Smooth muscle cell (in vitro differentiated cells): ENCODE measurements around the gene TBC1D22A. TPM values are rescaled to one million over a fixed set of nuclear protein-coding genes. Genes with fewer than 3 reads are reported as not detected.

Experiments used
- DNase-seq: peaks from one replicate; lab custom pipeline; 2025; ENCODE audit not compliant: unreplicated experiment; lab: John Stamatoyannopoulos, UW
- H2AFZ ChIP-seq: fragments of 200-600 bp; sonication (generic); 2 replicates; pipeline ENCODE4 v1.6.0; 2016; ENCODE audit warnings: antibody characterized with exemption, low read depth, mild to moderate bottlenecking
- H3F3A ChIP-seq: fragments of 200-600 bp; sonication (generic); 2 replicates; pipeline ENCODE4 v1.6.0; 2017; ENCODE audit warnings: antibody characterized with exemption, low read depth
- H3K27ac ChIP-seq: fragments of 200-600 bp; sonication (generic); 2 replicates; pipeline ENCODE4 v1.5.1; 2016; ENCODE audit warnings: low read depth, mild to moderate bottlenecking
- H3K27me3 ChIP-seq: fragments of 200-600 bp; sonication (generic); 2 replicates; pipeline ENCODE4 v1.6.1; 2016; ENCODE audit warnings: low read depth, mild to moderate bottlenecking
- H3K36me3 ChIP-seq: fragments of 200-600 bp; sonication (generic); 2 replicates; pipeline ENCODE4 v1.5.1; 2016; ENCODE audit warnings: low read depth
- H3K4me1 ChIP-seq: fragments of 200-600 bp; sonication (generic); 2 replicates; pipeline ENCODE4 v1.5.1; 2016; ENCODE audit warnings: low read depth
- H3K4me2 ChIP-seq: fragments of 200-600 bp; sonication (generic); 2 replicates; pipeline ENCODE4 v1.6.0; 2016; ENCODE audit warnings: mild to moderate bottlenecking
- H3K4me3 ChIP-seq: fragments of 200-600 bp; sonication (generic); 2 replicates; pipeline ENCODE4 v1.5.1; 2016; ENCODE audit warnings: mild to moderate bottlenecking
- H3K79me2 ChIP-seq: fragments of 200-600 bp; sonication (generic); 2 replicates; pipeline ENCODE4 v1.6.0; 2016; ENCODE audit warnings: low read depth, mild to moderate bottlenecking
- H3K9ac ChIP-seq: fragments of 200-600 bp; sonication (generic); 2 replicates; pipeline ENCODE4 v1.6.0; 2016; ENCODE audit warnings: low read depth
- H3K9me3 ChIP-seq: fragments of 200-600 bp; sonication (generic); replicated peaks from 2 replicates; pipeline ENCODE4 v1.5.1; 2016; ENCODE audit warnings: low read depth
- H4K20me1 ChIP-seq: fragments of 200-600 bp; sonication (generic); 2 replicates; pipeline ENCODE4 v1.6.0; 2016; ENCODE audit warnings: low read depth
- CTCF ChIP-seq: fragments of 200-600 bp; sonication (generic); IDR thresholded peaks from 2 replicates; pipeline ENCODE4 v1.5.1; 2017; ENCODE audit warnings: borderline replicate concordance, mild to moderate bottlenecking, antibody characterized with exemption; ENCODE audit not compliant: insufficient read depth, poor library complexity, severe bottlenecking
- WGBS: methylation state at CpG from one replicate; pipeline ENCODE4 v1.1.7; 2016; ENCODE audit warnings: low lambda C conversion rate; 5-methylcytosine and 5-hydroxymethylcytosine counted together
- polyA plus RNA-seq: library from polyadenylated mRNA; unstranded; fragments of >200 nt; fragmentation: Nextera tagmentation; extraction: Ambion mirVana; gene quantifications from 2 replicates; pipeline ENCODE4 v1.2.1, GENCODE V29; 2016
- total RNA-seq: library from RNA; depleted of rRNA; stranded (reverse); fragments of >200 nt; gene quantifications from 2 replicates; pipeline ENCODE4 v1.2.3, GENCODE V29; 2014

Gene TBC1D22A
- total and polyA plus RNA-seq, 2 experiments from 2014 or later, result 12.5 to 14.4 TPM

GRCh38 chr22:46895753-46896152 lies 133.3 kb downstream of the TBC1D22A start:
- Histone ChIP-seq H3K4me2 (no peak overlapping the region), H4K20me1 (peaks cover 52% of the 10 kb centered on the region), H3K4me3 (no peak overlapping the region), H3F3A (no peaks in the 10 kb centered on the region), H3K79me2 (no peaks in the 10 kb centered on the region), H3K36me3 (peaks cover 4% of the 10 kb centered on the region), H3K27me3 (no peaks in the 10 kb centered on the region), H3K4me1 (no peaks in the 10 kb centered on the region), H2AFZ (no peak overlapping the region), H3K9ac (no peak overlapping the region), H3K9me3 (no peaks in the 10 kb centered on the region), H3K27ac (no peak overlapping the region)
- TF ChIP-seq CTCF, result no peak
- DNase-seq, result no peak
- WGBS, result 95% methylated on average over 11 of the region's 11 CpGs

GRCh38 chr22:46896166-46896565 lies 133.7 kb downstream of the TBC1D22A start:
- H3K27ac ChIP-seq, result no peak overlapping the region
- no peaks in the 10 kb centered on the region for H3F3A ChIP-seq
- no peaks in the 10 kb centered on the region for H3K79me2 ChIP-seq
- no peak for DNase-seq
- H3K4me1 ChIP-seq, result no peaks in the 10 kb centered on the region
- WGBS, result 94% methylated on average over 4 of the region's 4 CpGs
- no peak for TF ChIP-seq CTCF
- H3K9ac ChIP-seq, result no peak overlapping the region
- H2AFZ ChIP-seq, result no peak overlapping the region
- no peak overlapping the region for H3K4me3 ChIP-seq
- peaks cover 52% of the 10 kb centered on the region for H4K20me1 ChIP-seq
- no peaks in the 10 kb centered on the region for H3K9me3 ChIP-seq
- peaks cover 4% of the 10 kb centered on the region for H3K36me3 ChIP-seq
- no peak overlapping the region for H3K4me2 ChIP-seq
- no peaks in the 10 kb centered on the region for H3K27me3 ChIP-seq

GRCh38 chr22:46896568-46897245 lies 134.3 kb downstream of the TBC1D22A start:
- DNase-seq, result no peak
- no peaks in the 10 kb centered on the region for H3K79me2 ChIP-seq
- no peak overlapping the region for H3K4me3 ChIP-seq

More at GRCh38 chr22:46896568-46897245, 134.3 kb downstream of the TBC1D22A start:
- Histone ChIP-seq H2AFZ (no peak overlapping the region), H3K9ac (no peak overlapping the region), H3K4me1 (no peaks in the 10 kb centered on the region), H3K27ac (no peak overlapping the region), H3K27me3 (no peaks in the 10 kb centered on the region), H3K36me3 (peaks cover 4% of the 10 kb centered on the region), H3K9me3 (no peaks in the 10 kb centered on the region), H3F3A (no peaks in the 10 kb centered on the region), H3K4me2 (no peak overlapping the region), H4K20me1 (peaks cover 53% of the 10 kb centered on the region)
- WGBS, result 89% methylated on average over 13 of the region's 13 CpGs
- no peak for TF ChIP-seq CTCF
